ENCODE measurements around the gene FMNL3.

DNA sequence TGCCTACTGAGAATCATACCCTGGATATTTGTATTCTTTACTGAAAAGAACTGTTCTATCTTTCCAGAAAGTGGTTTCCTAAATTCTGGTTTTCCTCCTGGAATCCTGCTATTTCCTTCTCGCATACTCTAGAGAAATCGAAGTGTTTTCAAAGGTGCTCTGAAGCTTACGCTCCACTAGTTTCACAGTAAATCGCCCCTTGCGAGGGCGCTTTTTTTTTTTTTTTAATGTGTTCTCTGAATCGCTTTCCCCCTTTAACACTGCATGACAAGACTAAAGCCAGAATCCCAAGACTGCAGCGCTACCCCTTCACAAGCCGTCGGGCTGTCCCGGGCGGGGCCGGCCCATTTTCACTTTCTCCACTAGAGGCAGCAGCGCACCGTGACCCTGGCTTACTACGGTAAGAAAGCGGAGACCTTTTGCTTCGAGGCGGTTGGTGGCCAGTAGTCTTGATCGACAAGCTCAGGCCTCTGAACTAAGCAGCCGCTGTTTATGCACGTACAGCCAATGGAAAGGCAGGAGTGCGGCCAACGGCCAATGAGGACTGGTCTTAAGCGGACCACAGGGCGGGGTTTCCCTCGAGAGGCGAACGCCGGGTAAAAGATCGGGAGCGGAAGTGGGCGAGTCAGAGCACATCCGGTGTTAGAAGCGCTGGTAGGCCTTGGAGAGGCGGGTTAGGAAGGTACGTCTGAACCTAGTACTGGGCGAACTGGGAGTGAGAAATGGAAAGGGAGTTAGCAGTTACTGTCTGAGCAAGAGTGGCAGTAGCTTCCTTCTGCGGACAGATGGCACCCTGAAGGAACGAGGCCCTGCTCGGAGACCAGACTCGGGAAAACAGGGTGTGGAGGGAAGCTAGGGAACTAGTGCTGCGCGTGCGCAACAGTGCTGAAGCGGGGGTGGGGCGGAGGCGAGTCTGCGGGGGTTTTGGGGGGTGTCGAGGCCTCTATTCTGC, 34.0 kb upstream of the FMNL3 start, which contains the start of gene TMBIM6:
- peak; percentile 93 for TF ChIP-seq POLR2A (IDR thresholded peaks at IDR 0.05; ENCODE audit: borderline replicate concordance, extremely low read depth, insufficient read depth, insufficient read length)
- TF ChIP-seq, protein P1, sequence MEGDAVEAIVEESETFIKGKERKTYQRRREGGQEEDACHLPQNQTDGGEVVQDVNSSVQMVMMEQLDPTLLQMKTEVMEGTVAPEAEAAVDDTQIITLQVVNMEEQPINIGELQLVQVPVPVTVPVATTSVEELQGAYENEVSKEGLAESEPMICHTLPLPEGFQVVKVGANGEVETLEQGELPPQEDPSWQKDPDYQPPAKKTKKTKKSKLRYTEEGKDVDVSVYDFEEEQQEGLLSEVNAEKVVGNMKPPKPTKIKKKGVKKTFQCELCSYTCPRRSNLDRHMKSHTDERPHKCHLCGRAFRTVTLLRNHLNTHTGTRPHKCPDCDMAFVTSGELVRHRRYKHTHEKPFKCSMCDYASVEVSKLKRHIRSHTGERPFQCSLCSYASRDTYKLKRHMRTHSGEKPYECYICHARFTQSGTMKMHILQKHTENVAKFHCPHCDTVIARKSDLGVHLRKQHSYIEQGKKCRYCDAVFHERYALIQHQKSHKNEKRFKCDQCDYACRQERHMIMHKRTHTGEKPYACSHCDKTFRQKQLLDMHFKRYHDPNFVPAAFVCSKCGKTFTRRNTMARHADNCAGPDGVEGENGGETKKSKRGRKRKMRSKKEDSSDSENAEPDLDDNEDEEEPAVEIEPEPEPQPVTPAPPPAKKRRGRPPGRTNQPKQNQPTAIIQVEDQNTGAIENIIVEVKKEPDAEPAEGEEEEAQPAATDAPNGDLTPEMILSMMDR (IDR thresholded peaks at IDR 0.05 in 2 of 3, conservative IDR thresholded peaks at IDR 0.05 in 1 of 3; ENCODE audit: borderline replicate concordance in 1 of 3, insufficient read depth in 1 of 3, low read depth in 2 of 3, low read length in 2 of 3) = peak; percentile 83 to 95 (median 93)
- TF ChIP-seq EZH2 (IDR thresholded peaks at IDR 0.05) = no peak
- TF ChIP-seq JUND (IDR thresholded peaks at IDR 0.05) = no peak
- TF ChIP-seq POLR2AphosphoS5 (IDR thresholded peaks at IDR 0.05; ENCODE audit: low read depth, low read length) = peak; percentile 99
- TF ChIP-seq ZFX (IDR thresholded peaks at IDR 0.05) = peak; percentile 79
- no peak for TF ChIP-seq ZNF274 (IDR thresholded peaks at IDR 0.05; ENCODE audit: low read depth, low read length)
- TF ChIP-seq EZH2phosphoT487 (IDR thresholded peaks at IDR 0.05; ENCODE audit: borderline replicate concordance) = no peak
- peak; percentile 60 for TF ChIP-seq RAD21 (IDR thresholded peaks at IDR 0.05; ENCODE audit: low read depth)
- TF ChIP-seq YY1 (IDR thresholded peaks at IDR 0.05; ENCODE audit: extremely low read depth, insufficient replicate concordance, low read depth, low read length) = peak; percentile 64
- TF ChIP-seq SP1 (IDR thresholded peaks at IDR 0.05; ENCODE audit: low read depth) = peak; percentile 92
- TF ChIP-seq, protein P2, sequence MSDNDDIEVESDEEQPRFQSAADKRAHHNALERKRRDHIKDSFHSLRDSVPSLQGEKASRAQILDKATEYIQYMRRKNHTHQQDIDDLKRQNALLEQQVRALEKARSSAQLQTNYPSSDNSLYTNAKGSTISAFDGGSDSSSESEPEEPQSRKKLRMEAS (IDR thresholded peaks at IDR 0.05) = peak; percentile 43; the same call in 1 of the 2 replicates
